Fibroblast of pulmonary artery (primary cell): Measurements from ENCODE around the gene CERCAM.
A peak's percentile ranks its signal among the peaks of the same experiment; 100 is the strongest.

Source experiments
- DNase-seq: peaks from one replicate; pipeline ENCODE4 v3.0.0-alpha.2; 2010; ENCODE audit warnings: low read depth
- H3K4me3 ChIP-seq: replicated peaks from 2 replicates; pipeline ENCODE4 v1.5.1; 2011; ENCODE audit warnings: low read depth, mild to moderate bottlenecking, control low read depth, low read length, moderate library complexity
- TF ChIP-seq, protein P1 (sequence below): IDR thresholded peaks from 2 replicates; pipeline ENCODE4 v1.5.1; 2011; ENCODE audit warnings: mild to moderate bottlenecking, control low read depth, low read length, inconsistent platforms; ENCODE audit errors: missing control alignments

CERCAM gene

DNA sequence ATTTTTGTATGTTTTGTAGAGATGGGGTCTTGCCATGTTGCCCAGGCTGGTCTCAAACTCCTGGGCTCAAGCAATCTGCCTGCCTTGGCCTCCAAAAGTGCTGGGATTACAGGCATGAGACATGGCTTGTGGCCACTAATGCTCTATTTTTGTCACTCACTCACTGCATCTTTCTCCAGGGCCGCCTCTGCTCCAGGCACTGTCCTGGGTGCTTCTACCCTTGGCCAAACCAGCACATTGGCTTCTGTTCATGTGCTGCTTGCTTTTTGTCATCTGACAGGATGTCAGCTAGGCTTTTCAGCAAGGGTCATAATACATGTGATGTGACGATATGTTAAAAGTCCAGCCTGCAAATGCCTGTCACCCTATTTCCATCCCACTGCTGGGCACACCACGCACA is 38.4 kb downstream of the CERCAM start:
- no peak for DNase-seq
- H3K4me3 ChIP-seq = no peak overlapping the region
- TF ChIP-seq, protein P1, sequence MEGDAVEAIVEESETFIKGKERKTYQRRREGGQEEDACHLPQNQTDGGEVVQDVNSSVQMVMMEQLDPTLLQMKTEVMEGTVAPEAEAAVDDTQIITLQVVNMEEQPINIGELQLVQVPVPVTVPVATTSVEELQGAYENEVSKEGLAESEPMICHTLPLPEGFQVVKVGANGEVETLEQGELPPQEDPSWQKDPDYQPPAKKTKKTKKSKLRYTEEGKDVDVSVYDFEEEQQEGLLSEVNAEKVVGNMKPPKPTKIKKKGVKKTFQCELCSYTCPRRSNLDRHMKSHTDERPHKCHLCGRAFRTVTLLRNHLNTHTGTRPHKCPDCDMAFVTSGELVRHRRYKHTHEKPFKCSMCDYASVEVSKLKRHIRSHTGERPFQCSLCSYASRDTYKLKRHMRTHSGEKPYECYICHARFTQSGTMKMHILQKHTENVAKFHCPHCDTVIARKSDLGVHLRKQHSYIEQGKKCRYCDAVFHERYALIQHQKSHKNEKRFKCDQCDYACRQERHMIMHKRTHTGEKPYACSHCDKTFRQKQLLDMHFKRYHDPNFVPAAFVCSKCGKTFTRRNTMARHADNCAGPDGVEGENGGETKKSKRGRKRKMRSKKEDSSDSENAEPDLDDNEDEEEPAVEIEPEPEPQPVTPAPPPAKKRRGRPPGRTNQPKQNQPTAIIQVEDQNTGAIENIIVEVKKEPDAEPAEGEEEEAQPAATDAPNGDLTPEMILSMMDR = no peak

DNA sequence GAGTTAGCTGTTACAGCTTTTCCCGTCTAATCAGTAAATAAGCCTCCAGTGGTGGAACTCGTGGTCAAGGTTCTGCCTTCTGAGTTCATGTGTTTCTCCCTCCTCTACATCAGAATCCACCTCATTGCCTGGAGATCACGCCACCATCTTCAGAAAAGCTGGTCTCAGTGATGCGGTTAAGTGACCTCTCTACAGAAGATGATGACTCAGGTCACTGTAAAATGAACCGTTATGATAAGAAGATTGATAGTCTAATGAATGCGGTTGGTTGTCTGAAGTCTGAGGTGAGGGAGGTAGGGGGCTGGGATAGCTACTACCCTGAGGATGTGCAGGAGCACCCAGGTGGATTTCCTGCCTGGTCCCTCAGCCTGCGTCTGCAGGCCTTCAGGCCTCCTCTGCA is 48.4 kb downstream of the CERCAM start:
- TF ChIP-seq, protein P1 = no peak
- DNase-seq = no peak
- H3K4me3 ChIP-seq = no peak overlapping the region

DNA sequence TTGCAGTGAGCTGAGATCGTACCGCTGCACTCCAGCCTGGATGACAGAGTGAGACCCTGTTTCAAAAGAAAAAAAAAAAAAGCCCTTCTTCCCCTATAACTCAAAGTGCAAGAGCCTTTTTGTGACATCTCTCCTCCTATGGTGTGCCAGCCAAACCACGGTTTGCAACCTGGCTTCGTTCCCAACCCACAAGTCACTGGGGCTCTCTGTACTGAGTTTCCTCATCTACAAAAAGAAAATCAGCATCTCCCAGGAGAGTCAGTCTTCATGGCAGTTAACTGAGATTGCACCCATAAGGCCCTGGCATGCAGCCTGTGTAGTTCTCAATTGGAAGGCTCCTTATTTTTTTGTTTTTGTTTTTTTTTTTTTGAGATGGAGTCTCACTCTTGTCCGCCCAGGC is 49.9 kb downstream of the CERCAM start:
- TF ChIP-seq, protein P1 = no peak
- no peak overlapping the region for H3K4me3 ChIP-seq
- peak; percentile 73 for DNase-seq

DNA sequence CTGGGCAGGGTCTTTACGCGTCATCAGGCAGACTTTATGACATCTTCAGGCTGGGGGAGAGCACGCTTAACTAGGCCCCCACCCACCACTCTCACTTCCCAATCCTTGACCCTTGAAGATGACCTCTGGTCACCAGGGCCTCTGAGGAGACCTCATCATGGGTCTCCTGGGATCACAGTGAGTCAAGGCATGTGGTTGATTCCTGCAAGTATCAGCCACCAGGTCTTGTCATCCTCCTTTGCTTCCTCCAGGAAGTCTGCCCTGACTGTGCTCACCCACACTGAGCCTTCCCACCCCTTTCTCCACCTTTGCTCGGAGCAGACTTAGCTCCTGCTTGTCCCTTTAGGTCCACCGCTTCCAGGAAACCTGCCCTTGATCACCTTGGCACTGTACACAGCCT is 52.4 kb downstream of the CERCAM start:
- H3K4me3 ChIP-seq = no peak overlapping the region
- no peak for DNase-seq
- TF ChIP-seq, protein P1 = no peak

DNA sequence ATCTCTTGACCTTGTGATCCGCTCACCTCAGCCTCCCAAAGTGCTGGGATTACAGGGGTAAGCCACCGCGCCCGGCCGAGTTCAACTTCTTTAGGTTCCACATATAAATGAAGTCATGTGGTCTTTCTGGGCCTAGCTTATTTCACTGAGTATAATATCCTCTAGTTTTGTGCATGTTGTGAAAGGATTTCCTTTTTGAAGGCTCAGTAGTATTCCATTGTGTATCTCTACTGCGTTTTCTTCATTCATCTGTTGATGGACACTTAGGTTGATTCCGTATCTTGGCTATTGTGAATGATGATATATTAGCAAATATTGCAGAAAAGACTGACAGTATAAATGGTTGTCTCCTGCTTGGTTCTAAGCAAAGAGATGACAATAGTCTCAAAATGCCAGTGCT is 55.2 kb downstream of the CERCAM start:
- DNase-seq = no peak
- TF ChIP-seq, protein P1 = no peak
- H3K4me3 ChIP-seq = no peak overlapping the region

DNA sequence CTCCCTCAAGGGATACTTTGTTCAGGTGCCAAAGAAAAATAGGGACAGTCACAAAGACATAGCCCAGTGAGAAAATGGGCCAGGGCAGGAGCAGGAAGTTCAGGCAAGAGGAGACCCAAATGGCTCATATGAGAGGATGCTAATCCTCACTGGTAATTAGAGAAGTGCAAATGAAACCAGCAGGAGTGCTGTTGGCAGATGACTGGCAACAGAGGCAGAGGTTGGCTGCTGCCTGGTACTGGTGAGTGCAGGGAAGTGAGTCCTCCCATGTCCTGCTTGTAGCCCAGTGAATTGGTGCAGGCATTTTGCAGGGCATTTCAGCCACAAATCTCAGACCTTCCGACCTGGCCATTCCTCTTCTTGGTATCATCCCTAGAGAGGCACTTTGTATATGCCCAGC is 58.6 kb downstream of the CERCAM start:
- TF ChIP-seq, protein P1 = no peak
- DNase-seq = no peak
- no peak overlapping the region for H3K4me3 ChIP-seq

DNA sequence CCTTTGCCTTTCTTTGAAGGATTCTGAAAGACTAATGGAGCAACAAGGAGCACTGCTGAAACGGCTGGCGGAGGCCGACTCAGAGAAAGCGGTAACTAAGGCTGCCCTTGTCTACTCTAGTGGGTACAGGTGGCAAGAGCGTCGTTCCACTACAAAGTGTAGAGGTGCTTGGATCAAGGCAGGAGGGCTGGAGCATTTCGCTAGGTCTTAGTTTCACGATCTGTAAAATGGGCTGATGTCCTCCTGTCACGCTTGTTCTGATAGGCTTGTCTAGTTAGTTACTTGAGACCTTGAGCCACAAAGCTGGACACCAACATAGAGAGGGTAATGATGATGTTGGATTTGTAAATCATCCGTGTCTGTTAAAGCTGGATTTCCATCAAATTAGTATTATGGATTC is 60.9 kb downstream of the CERCAM start:
- DNase-seq = no peak
- TF ChIP-seq, protein P1 = no peak
- H3K4me3 ChIP-seq = no peak overlapping the region
